ENCODE measurements around the gene ABCF2.

ABCF2 gene

DNA sequence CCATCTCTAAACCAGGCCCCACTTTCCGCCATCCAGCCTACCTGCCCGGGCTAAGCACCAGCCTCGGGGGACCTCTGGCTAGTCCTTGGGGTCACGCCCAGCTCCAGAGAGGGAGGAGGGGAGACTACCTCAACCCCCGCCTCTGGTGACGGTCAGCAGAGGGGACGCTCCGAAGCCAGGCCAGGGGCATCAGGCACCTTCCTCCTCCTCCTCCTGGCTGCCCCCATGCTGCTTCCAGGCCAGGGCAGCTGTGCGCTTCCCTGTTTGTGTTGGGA lies 25.5 kb upstream of the ABCF2 start:
- H3K4me3 ChIP-seq (ENCODE audit: low read length): peak overlapping the region; percentile 51
- TF ChIP-seq CTCF (conservative IDR thresholded peaks at IDR 0.05; ENCODE audit: low read depth, low read length): no peak
- DNase-seq (ENCODE audit: low read depth): no peak

GRCh38 chr7:151251689-151252560 lies 24.9 kb upstream of the ABCF2 start:
- TF ChIP-seq CTCF (conservative IDR thresholded peaks at IDR 0.05; ENCODE audit: low read depth, low read length): no peak
- DNase-seq (ENCODE audit: low read depth): no peak
- H3K4me3 ChIP-seq (ENCODE audit: low read length): peak overlapping the region; percentile 51

GRCh38 chr7:151251328-151251688 lies 24.3 kb upstream of the ABCF2 start:
- no peak for TF ChIP-seq CTCF (conservative IDR thresholded peaks at IDR 0.05; ENCODE audit: low read depth, low read length)
- DNase-seq (ENCODE audit: low read depth): no peak
- peak overlapping the region; percentile 34 for H3K4me3 ChIP-seq (ENCODE audit: low read length)

- no peak for DNase-seq (ENCODE audit: low read depth)
- no peak overlapping the region for H3K4me3 ChIP-seq (ENCODE audit: low read length)
- TF ChIP-seq CTCF (conservative IDR thresholded peaks at IDR 0.05; ENCODE audit: low read depth, low read length): no peak
Observed at GRCh38 chr7:151250181-151251132, 23.5 kb upstream of the ABCF2 start.

- no peak for DNase-seq (ENCODE audit: low read depth)
- no peak overlapping the region for H3K4me3 ChIP-seq (ENCODE audit: low read length)
Observed at GRCh38 chr7:151249732-151250072, 22.7 kb upstream of the ABCF2 start.

DNA sequence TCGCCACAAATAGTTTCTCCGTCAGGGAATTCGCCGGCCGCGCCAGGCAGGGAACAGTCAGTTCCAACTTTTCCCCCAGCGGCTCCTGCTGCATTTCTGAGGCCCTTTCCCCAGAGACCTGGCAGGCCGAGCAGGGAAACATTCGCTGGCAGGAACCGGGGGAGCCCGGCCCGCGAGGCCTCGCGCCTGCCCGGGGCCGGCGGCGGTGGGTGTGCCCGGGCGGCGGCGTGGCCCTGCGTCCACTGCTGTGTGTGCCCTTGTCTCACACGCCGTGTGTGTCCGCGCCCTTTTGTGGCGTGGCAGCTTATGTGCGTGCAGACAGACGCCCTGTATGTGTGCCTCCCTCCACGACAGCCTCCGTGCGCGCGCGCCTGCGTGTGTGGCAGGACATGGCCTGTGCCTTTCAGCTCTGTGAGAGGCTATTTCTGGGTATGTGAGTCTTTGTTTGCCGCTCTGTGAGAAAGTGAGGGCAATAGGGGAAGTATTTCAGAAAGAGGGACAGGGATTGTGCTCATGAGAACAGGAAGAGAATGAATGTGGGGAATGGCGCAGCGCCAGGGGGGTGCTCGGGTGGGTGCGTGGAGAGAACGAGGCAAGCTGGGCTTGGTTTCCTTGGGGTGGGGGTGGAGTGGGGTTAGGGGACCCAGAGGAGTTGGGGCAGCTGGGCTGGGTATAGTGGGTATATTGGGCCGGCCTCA lies 22.2 kb upstream of the ABCF2 start:
- no peak for TF ChIP-seq CTCF (conservative IDR thresholded peaks at IDR 0.05; ENCODE audit: low read depth, low read length)
- peak overlapping the region; percentile 29 for H3K4me3 ChIP-seq (ENCODE audit: low read length)
- DNase-seq (ENCODE audit: low read depth): no peak

More at GRCh38 chr7:151249732-151250072, 22.7 kb upstream of the ABCF2 start:
- no peak for TF ChIP-seq CTCF (conservative IDR thresholded peaks at IDR 0.05; ENCODE audit: low read depth, low read length)

All from retinal pigment epithelial cell (primary cell).